HUES64 (cell line): ENCODE data around the gene SLC6A1.

Experiments
- H3K27ac ChIP-seq: 2 replicates; pipeline ENCODE4 v1.7.0; 2013; ENCODE audit warnings: low read depth, low read length, inconsistent platforms
- H3K27me3 ChIP-seq: 2 replicates; pipeline ENCODE4 v1.6.1; 2013; ENCODE audit warnings: mild to moderate bottlenecking, low read length; ENCODE audit not compliant: insufficient read depth
- H3K36me3 ChIP-seq: 2 replicates; pipeline ENCODE4 v1.6.1; 2013; ENCODE audit warnings: mild to moderate bottlenecking, low read length; ENCODE audit not compliant: insufficient read depth
- H3K4me1 ChIP-seq: 2 replicates; pipeline ENCODE4 v1.6.1; 2013; ENCODE audit warnings: mild to moderate bottlenecking, low read length, moderate library complexity; ENCODE audit not compliant: insufficient read depth
- H3K4me3 ChIP-seq: 2 replicates; pipeline ENCODE4 v1.5.1; 2013; ENCODE audit warnings: mild to moderate bottlenecking, low read length, moderate library complexity
- H3K9ac ChIP-seq: 2 replicates; pipeline ENCODE4 v1.6.1; 2013; ENCODE audit warnings: mild to moderate bottlenecking, low read depth, low read length
- H3K9me3 ChIP-seq: 2 replicates; pipeline ENCODE4 v1.6.1; 2013; ENCODE audit warnings: low read depth, low read length; ENCODE audit not compliant: insufficient read depth
- WGBS: fragments of 150-250, 120-280 bp; methylation state at CpG from one replicate; pipeline ENCODE4 v1.1.7; 2013; ENCODE audit warnings: missing lambda C conversion rate; 5-methylcytosine and 5-hydroxymethylcytosine counted together

SLC6A1 gene

GRCh38 chr3:11086856-11087255 is 94.3 kb downstream of the SLC6A1 start:
- no peak overlapping the region for H3K9ac ChIP-seq
- H3K4me3 ChIP-seq: no peak overlapping the region
- H3K36me3 ChIP-seq: no peaks in the 10 kb centered on the region
- WGBS: 82% methylated on average over 5 of the region's 5 CpGs
- H3K9me3 ChIP-seq: no peaks in the 10 kb centered on the region
- H3K27ac ChIP-seq: no peak overlapping the region
- H3K27me3 ChIP-seq: no peaks in the 10 kb centered on the region
- no peaks in the 10 kb centered on the region for H3K4me1 ChIP-seq

GRCh38 chr3:11088066-11088465 is 95.5 kb downstream of the SLC6A1 start:
- no peak overlapping the region for H3K4me3 ChIP-seq
- H3K27ac ChIP-seq: no peak overlapping the region
- H3K9ac ChIP-seq: no peak overlapping the region
- H3K4me1 ChIP-seq: no peaks in the 10 kb centered on the region
- no peaks in the 10 kb centered on the region for H3K27me3 ChIP-seq
- H3K36me3 ChIP-seq: no peaks in the 10 kb centered on the region
- no peaks in the 10 kb centered on the region for H3K9me3 ChIP-seq
- WGBS: 91% methylated on average over 4 of the region's 4 CpGs

- Histone ChIP-seq H3K4me3 (no peak overlapping the region), H3K4me1 (no peaks in the 10 kb centered on the region), H3K9ac (no peak overlapping the region), H3K9me3 (no peaks in the 10 kb centered on the region), H3K27me3 (no peaks in the 10 kb centered on the region), H3K36me3 (no peaks in the 10 kb centered on the region), H3K27ac (no peak overlapping the region)
- 94% methylated on average over 4 of the region's 4 CpGs for WGBS
These were observed 96.3 kb downstream of the SLC6A1 start for GRCh38 chr3:11088831-11089230.
